B cell (primary cell): ENCODE results near the gene JAKMIP2.

Experiments
- EZH2 ChIP-seq: IDR thresholded peaks from 2 replicates; pipeline ENCODE4 v1.6.1; 2012; ENCODE audit warnings: borderline replicate concordance, low read depth, mild to moderate bottlenecking, moderate library complexity, low read length; ENCODE audit not compliant: insufficient read depth, poor library complexity, severe bottlenecking
- TF ChIP-seq, protein P1 (sequence below): fragments of 200-600 bp; IDR thresholded peaks from one replicate; pipeline ENCODE4 v1.8.0; 2022; ENCODE audit warnings: antibody characterized with exemption, mild to moderate bottlenecking

DNA sequence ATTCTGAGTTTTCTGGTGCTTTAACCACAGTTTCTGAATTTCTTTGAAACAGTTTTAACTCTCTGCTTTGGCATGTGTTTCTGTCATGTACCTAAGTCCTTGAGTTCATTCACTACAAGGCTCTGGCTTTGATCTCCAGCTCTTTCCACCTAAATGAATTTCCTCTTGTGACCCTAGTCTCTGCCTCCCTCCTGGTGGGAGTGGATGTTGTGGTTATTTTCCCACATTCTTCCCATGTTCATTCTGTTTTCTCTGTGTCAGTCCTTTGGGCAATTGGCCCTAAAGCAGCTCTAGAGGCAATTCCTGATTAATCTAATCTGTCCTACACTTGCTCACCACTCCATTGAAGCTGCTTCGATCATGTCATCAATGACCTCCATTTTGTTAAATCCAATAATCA is 244.3 kb downstream of the JAKMIP2 start:
- TF ChIP-seq, protein P1, sequence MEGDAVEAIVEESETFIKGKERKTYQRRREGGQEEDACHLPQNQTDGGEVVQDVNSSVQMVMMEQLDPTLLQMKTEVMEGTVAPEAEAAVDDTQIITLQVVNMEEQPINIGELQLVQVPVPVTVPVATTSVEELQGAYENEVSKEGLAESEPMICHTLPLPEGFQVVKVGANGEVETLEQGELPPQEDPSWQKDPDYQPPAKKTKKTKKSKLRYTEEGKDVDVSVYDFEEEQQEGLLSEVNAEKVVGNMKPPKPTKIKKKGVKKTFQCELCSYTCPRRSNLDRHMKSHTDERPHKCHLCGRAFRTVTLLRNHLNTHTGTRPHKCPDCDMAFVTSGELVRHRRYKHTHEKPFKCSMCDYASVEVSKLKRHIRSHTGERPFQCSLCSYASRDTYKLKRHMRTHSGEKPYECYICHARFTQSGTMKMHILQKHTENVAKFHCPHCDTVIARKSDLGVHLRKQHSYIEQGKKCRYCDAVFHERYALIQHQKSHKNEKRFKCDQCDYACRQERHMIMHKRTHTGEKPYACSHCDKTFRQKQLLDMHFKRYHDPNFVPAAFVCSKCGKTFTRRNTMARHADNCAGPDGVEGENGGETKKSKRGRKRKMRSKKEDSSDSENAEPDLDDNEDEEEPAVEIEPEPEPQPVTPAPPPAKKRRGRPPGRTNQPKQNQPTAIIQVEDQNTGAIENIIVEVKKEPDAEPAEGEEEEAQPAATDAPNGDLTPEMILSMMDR, result no peak
- no peak for TF ChIP-seq EZH2
